ENCODE measurements around the gene XXYLT1.

The XXYLT1 gene

DNA sequence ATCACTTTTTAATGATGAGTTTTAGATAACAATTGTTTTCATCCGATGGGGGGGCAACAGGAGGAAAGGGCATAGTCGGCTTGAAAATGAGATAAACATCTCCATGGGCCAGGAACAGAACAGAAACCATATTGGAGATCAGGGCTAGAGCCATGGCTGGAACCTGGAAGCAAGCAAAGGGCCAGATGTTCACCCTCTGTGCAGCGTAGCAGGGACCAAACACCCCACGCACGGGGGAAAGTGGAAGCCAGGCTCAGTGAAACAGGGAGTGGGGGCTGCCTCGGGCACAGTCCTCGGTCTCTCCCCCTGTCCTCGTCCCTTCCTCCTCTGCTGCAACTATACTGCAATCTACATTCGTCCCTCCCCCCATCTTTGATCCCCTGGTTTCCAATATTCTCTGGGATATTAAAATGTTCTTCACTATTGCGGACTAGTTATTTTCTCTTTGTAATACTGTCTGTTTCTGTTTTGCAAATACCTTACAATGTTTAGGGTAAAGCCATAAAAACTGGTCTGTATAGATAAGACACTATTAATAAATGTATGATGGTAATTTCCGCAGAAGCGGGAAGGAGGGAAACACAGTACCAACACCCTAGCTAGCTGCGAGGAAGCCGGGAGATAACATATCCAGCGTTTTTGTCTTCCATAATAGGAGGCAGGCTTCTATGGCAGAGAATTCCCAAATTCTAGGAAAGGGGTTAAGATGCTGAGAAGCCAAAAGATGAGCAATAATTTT, 121.5 kb downstream of the XXYLT1 start:
- no peak overlapping the region for H3K27ac ChIP-seq
- no peak overlapping the region for H3K9ac ChIP-seq
- H3K36me3 ChIP-seq (ENCODE audit: insufficient read depth) = no peaks in the 10 kb centered on the region
- H3K79me2 ChIP-seq (ENCODE audit: insufficient read depth, low read depth) = no peaks in the 10 kb centered on the region
- TF ChIP-seq, protein P1, sequence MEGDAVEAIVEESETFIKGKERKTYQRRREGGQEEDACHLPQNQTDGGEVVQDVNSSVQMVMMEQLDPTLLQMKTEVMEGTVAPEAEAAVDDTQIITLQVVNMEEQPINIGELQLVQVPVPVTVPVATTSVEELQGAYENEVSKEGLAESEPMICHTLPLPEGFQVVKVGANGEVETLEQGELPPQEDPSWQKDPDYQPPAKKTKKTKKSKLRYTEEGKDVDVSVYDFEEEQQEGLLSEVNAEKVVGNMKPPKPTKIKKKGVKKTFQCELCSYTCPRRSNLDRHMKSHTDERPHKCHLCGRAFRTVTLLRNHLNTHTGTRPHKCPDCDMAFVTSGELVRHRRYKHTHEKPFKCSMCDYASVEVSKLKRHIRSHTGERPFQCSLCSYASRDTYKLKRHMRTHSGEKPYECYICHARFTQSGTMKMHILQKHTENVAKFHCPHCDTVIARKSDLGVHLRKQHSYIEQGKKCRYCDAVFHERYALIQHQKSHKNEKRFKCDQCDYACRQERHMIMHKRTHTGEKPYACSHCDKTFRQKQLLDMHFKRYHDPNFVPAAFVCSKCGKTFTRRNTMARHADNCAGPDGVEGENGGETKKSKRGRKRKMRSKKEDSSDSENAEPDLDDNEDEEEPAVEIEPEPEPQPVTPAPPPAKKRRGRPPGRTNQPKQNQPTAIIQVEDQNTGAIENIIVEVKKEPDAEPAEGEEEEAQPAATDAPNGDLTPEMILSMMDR (conservative IDR thresholded peaks at IDR 0.05; ENCODE audit: low read depth, low read length) = no peak
- H2AFZ ChIP-seq (ENCODE audit: low read depth) = no peak overlapping the region
- H3K27me3 ChIP-seq (ENCODE audit: insufficient read depth, low read depth) = no peaks in the 10 kb centered on the region
- H4K20me1 ChIP-seq (ENCODE audit: insufficient read depth) = no peaks in the 10 kb centered on the region
- peaks cover 11% of the 10 kb centered on the region for H3K4me1 ChIP-seq (ENCODE audit: low read depth, poor library complexity, severe bottlenecking)
- no peak overlapping the region for H3K4me2 ChIP-seq
- no peak overlapping the region for H3K4me3 ChIP-seq (IDR thresholded peaks at IDR 0.05; ENCODE audit: insufficient read depth, low read depth, low read length)

DNA sequence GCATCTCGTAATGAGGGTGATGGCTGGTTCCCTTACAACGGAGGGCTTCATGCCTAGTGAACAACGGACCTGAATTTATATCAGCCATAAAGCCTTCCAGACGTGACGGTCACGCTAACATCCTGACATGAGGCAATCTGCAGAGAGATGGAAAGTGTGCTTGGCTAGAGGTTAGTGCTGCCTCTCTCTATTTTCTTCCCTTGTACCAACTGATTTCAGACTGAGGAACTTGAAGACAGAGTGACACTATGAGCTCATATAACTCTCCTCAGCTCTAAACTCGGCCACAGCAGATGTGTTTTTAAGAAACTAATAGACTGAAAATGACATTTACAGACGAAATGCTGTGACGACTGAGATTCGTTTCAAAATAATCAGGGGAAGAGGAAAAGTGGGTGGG, 122.4 kb downstream of the XXYLT1 start:
- H3K4me2 ChIP-seq = no peak overlapping the region
- no peaks in the 10 kb centered on the region for H3K27me3 ChIP-seq (ENCODE audit: insufficient read depth, low read depth)
- no peak overlapping the region for H2AFZ ChIP-seq (ENCODE audit: low read depth)
- H3K36me3 ChIP-seq (ENCODE audit: insufficient read depth) = no peaks in the 10 kb centered on the region
- no peak overlapping the region for H3K9ac ChIP-seq
- peaks cover 12% of the 10 kb centered on the region for H3K4me1 ChIP-seq (ENCODE audit: low read depth, poor library complexity, severe bottlenecking)
- no peaks in the 10 kb centered on the region for H3K79me2 ChIP-seq (ENCODE audit: insufficient read depth, low read depth)
- no peaks in the 10 kb centered on the region for H4K20me1 ChIP-seq (ENCODE audit: insufficient read depth)
- H3K4me3 ChIP-seq (IDR thresholded peaks at IDR 0.05; ENCODE audit: insufficient read depth, low read depth, low read length) = no peak overlapping the region
- no peak overlapping the region for H3K27ac ChIP-seq
- TF ChIP-seq, protein P1 (conservative IDR thresholded peaks at IDR 0.05; ENCODE audit: low read depth, low read length) = no peak

GRCh38 chr3:195147649-195148080, 123.3 kb downstream of the XXYLT1 start:
- Histone ChIP-seq H2AFZ (ENCODE audit: low read depth) (no peak overlapping the region), H3K4me3 (IDR thresholded peaks at IDR 0.05; ENCODE audit: insufficient read depth, low read depth, low read length) (no peak overlapping the region), H3K27me3 (ENCODE audit: insufficient read depth, low read depth) (no peaks in the 10 kb centered on the region), H3K79me2 (ENCODE audit: insufficient read depth, low read depth) (no peaks in the 10 kb centered on the region), H3K4me1 (ENCODE audit: low read depth, poor library complexity, severe bottlenecking) (peaks cover 10% of the 10 kb centered on the region), H3K27ac (no peak overlapping the region), H3K36me3 (ENCODE audit: insufficient read depth) (no peaks in the 10 kb centered on the region), H3K9ac (no peak overlapping the region), H3K4me2 (no peak overlapping the region), H4K20me1 (ENCODE audit: insufficient read depth) (no peaks in the 10 kb centered on the region)
- TF ChIP-seq, protein P1 (conservative IDR thresholded peaks at IDR 0.05; ENCODE audit: low read depth, low read length) = no peak

GRCh38 chr3:195146131-195146530, 124.8 kb downstream of the XXYLT1 start:
- peaks cover 6% of the 10 kb centered on the region for H3K4me1 ChIP-seq (ENCODE audit: low read depth, poor library complexity, severe bottlenecking)
- no peak overlapping the region for H3K27ac ChIP-seq
- no peaks in the 10 kb centered on the region for H3K36me3 ChIP-seq (ENCODE audit: insufficient read depth)
- H3K9ac ChIP-seq = no peak overlapping the region
- no peaks in the 10 kb centered on the region for H3K79me2 ChIP-seq (ENCODE audit: insufficient read depth, low read depth)
- H3K4me2 ChIP-seq = no peak overlapping the region
- no peak overlapping the region for H2AFZ ChIP-seq (ENCODE audit: low read depth)
- no peaks in the 10 kb centered on the region for H3K27me3 ChIP-seq (ENCODE audit: insufficient read depth, low read depth)
- no peak overlapping the region for H3K4me3 ChIP-seq (IDR thresholded peaks at IDR 0.05; ENCODE audit: insufficient read depth, low read depth, low read length)
- TF ChIP-seq, protein P1 (conservative IDR thresholded peaks at IDR 0.05; ENCODE audit: low read depth, low read length) = no peak
- H4K20me1 ChIP-seq (ENCODE audit: insufficient read depth) = no peaks in the 10 kb centered on the region
